GM21528 (cell line): ENCODE results near the gene FBLN5.

Experiments used
- ATAC-seq: cut with Tn5 transposase; IDR thresholded peaks from one replicate; pipeline ENCODE4 v1.9.1; 2021; ENCODE audit warnings: mild to moderate bottlenecking, moderate library complexity; ENCODE audit not compliant: unreplicated experiment, low FRiP score

Gene FBLN5, protein sequence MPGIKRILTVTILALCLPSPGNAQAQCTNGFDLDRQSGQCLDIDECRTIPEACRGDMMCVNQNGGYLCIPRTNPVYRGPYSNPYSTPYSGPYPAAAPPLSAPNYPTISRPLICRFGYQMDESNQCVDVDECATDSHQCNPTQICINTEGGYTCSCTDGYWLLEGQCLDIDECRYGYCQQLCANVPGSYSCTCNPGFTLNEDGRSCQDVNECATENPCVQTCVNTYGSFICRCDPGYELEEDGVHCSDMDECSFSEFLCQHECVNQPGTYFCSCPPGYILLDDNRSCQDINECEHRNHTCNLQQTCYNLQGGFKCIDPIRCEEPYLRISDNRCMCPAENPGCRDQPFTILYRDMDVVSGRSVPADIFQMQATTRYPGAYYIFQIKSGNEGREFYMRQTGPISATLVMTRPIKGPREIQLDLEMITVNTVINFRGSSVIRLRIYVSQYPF

GRCh38 chr14:91947475-91948184, at the start of gene FBLN5:
Gene FBLN5, minus strand, starts transcription at chr14:91947694. Its CDS starts 465 bp downstream, at chr14:91947229.
- no peak for ATAC-seq

- no peak for ATAC-seq
Measured at GRCh38 chr14:91996948-91997371, 49.5 kb upstream of the FBLN5 start.

GRCh38 chr14:91987192-91987591, 39.7 kb upstream of the FBLN5 start:
- ATAC-seq = no peak

GRCh38 chr14:91985521-91986255, 38.2 kb upstream of the FBLN5 start:
- ATAC-seq = no peak

DNA sequence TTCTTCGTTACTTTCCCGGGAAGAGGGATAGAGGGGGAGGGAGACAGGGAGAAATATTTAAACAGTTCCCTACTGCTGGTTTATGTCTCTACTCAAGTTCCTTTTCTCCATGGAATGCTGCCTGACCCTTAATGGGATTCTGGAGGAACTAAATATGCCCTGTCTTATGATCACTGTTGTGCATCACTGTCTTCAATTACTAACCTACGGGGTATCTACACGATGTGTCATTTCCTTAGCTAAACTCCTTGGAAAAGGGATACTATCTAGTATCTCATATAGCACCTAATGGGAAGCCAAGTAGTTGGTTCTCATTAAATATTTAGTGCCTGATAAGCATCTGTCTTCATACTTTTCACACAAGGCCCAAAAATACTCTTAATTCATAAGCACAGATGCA, 37.5 kb upstream of the FBLN5 start:
- no peak for ATAC-seq

DNA sequence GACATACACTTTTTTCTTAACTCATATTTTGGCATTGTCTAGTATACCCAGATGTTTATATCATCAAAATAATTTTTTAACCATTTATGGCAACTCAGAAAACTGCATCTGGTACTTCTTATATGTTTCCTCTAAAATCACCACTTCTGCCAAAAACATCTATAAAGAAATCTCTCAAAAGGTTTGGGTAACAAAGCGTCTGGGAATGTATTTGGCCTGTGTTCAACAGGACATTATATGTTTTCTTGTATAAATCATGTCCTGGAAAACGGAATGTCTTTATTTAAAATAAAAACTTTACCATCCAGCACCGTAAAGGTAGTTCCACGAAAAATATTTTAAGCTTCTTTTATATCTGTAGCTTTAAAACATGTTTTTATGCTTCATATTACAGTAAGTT, 36.1 kb upstream of the FBLN5 start:
- no peak for ATAC-seq

DNA sequence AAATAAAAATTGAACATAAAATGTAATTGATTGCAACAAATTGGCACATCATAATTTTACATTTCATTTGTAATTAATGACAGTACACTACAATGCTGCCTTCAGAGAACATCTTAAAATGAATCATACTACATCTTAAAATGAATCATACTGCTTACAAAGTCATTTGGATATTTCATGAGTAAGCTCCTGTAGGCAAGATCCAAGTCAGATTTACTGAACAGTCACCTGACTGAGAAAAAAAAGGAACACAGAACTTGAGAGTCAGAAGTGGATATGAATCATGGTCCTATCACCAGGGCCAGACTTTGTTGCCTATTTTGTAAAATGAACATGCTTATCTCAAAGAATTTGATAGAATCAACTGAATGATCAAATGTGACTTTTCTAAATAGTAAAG, 32.7 kb upstream of the FBLN5 start:
- ATAC-seq = no peak

GRCh38 chr14:91977884-91978283, 30.4 kb upstream of the FBLN5 start:
- ATAC-seq = no peak

- no peak for ATAC-seq
Measured at GRCh38 chr14:91975763-91976162, 28.3 kb upstream of the FBLN5 start.

GRCh38 chr14:91971188-91971778, 23.8 kb upstream of the FBLN5 start:
- ATAC-seq = no peak

DNA sequence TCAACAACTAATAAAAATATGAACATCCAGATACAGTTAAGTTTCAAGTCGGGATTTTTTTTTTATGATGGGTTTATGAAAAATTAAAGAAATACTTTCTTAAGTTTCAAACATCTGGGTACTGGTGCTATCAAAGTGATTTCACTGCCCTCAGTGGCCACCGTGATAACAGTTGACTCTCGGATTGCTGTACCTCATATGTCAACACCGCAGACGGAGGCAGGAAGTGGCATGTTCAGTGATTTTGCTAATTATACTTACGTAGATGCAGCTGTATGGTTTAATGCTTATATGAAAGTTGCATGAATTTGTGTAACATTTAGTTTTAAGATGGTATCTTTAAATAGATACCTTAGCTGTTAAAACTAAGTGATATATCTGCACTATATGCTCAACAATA, 20.8 kb upstream of the FBLN5 start:
- ATAC-seq = no peak

DNA sequence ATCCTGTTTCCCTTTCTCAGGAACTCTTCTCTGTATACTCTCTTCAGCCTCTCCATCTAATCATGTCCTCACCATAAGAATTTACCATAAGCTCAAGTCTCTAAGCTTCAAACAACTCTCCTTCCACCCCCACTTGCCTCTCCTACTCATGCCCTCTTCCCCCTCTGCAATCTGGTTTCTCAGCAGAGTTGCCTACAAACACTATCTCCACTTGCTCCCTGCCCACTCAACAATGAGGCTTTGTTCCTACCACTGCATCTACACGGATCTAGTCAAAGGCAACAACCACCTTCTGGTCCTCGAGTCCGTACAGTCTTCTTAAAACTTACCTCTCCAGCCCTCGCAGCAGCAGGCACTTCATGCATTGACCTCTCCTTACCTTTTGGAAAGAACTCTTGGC, 17.2 kb upstream of the FBLN5 start:
- ATAC-seq = no peak

- ATAC-seq = no peak
Measured at GRCh38 chr14:91964011-91964410, 16.5 kb upstream of the FBLN5 start.

- no peak for ATAC-seq
Measured at GRCh38 chr14:91963465-91963864, 16.0 kb upstream of the FBLN5 start.

GRCh38 chr14:91961297-91962220, 14.1 kb upstream of the FBLN5 start:
- ATAC-seq = no peak

DNA sequence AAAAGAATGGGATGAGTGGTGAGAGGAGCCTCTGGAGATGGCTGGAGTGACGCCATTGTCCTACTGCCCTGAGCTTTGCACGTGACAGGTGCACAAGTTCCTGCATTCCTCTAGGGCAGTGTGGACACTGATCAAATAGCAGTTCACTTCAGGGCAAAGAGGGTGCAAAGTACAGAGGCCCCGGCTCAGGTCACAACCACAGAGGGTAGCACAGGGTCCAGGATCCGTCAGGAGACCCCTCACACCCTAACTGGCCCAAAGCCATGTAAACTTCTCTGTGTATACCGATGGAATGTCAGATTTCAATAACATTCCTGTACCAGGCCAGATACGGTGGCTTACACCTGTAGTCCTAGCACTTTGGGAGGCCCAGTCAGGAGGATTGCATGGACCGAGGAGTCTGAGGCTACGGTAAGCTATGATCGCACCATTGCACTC, 10.4 kb upstream of the FBLN5 start:
- ATAC-seq = no peak

GRCh38 chr14:91956616-91957015, 9.1 kb upstream of the FBLN5 start:
- no peak for ATAC-seq

DNA sequence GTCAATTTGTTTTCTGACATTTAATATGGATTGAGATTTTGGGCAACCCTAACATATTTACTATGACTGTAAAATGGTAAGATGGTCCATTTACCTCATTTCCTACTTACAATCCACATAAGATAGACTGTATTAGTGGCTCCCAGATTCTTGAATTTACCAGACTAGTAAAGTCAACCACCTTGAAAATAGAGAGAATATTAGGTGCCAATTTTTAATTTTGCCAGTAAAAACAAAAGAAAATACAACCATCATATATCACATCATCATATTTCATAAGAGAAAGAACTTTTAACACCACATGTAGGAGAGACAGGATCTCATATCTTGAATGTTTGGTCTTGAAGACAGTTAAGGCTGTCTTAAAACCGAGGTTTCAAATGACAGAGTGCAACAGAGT, 7.7 kb upstream of the FBLN5 start:
- ATAC-seq = no peak

DNA sequence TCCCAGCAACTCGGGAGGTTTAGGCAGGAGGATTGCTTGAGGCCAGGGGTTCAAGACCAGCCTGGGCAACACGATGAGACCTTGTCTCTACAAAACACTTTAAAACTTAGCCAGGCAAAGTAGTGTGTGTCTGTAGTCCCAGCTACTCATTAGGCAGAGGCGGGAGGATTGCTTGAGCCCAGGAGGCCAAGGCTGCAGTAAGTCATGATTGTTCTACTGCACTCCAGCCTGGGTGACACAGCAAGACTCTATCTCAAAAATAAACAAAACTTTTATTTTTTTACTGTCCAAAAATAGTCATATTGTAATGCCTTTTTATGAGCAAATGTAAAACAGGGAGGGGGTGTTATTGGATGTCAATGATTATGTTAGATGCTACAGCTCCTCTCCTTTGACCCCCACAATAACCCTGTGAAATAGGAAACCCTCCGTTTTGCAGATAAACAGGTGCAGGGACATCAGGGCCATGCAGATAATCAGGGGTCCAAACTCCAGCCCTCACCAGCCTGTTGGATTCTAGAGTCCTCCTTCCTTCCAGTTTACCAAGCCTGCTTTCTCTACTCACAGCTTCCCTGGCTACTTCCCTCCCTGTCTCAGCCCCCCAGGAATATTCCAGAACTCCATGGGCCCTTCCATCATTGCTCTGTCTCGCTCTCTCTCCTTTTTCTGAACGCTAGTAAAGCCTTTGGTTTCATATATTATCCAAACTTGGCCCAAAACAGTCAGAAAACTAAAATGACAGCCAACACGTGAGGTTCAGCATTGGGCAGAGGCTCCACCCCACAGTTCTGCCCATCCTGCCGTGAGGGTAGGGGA, 5.9 kb upstream of the FBLN5 start:
- ATAC-seq = no peak
